ENCODE measurements around the gene DNAJC13. TPM values are rescaled to one million over a fixed set of nuclear protein-coding genes. Genes with fewer than 3 reads are reported as not detected.

The DNAJC13 gene
- total and polyA plus RNA-seq, 12 donors = 6.3 to 40.5 (median 30.8) TPM

DNA sequence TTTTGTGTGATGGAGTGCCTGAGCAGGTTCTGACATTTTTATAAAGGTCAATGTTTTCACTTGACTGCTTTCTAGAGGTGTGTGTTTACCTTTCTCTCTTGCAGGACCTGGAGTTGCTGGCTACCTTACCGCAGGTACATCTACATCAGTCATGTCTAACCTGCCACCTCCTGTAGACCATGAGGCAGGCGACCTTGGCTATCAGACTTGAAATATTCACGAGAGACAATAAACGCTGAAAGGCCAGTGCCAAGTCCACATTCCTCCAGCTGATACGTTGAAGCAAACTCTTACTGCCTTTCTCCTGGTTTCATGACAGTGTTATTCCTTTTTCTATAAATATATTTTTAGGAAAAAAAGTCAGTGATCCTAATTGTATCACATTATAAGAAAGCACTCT lies 120.8 kb downstream of the DNAJC13 start:
- WGBS, 2 donors = 55 to 59% methylated on average over 5 of the region's 5 CpGs
- DNase-seq = no peak
- no peak overlapping the region for H3K27ac ChIP-seq
- H3K4me3 ChIP-seq = no peak overlapping the region
- intact Hi-C loops (cut with DNase I) = loop anchor here in 2 of 10 donors (5.0 kb wide), 1 partner anchor 104 kb away; no protein-coding TSS in a partner anchor
- TF ChIP-seq, protein P1, sequence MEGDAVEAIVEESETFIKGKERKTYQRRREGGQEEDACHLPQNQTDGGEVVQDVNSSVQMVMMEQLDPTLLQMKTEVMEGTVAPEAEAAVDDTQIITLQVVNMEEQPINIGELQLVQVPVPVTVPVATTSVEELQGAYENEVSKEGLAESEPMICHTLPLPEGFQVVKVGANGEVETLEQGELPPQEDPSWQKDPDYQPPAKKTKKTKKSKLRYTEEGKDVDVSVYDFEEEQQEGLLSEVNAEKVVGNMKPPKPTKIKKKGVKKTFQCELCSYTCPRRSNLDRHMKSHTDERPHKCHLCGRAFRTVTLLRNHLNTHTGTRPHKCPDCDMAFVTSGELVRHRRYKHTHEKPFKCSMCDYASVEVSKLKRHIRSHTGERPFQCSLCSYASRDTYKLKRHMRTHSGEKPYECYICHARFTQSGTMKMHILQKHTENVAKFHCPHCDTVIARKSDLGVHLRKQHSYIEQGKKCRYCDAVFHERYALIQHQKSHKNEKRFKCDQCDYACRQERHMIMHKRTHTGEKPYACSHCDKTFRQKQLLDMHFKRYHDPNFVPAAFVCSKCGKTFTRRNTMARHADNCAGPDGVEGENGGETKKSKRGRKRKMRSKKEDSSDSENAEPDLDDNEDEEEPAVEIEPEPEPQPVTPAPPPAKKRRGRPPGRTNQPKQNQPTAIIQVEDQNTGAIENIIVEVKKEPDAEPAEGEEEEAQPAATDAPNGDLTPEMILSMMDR (IDR thresholded peaks at IDR 0.05) = no peak
- no peaks in the 10 kb centered on the region for H3K27me3 ChIP-seq
- H3K4me1 ChIP-seq = peaks cover 0 to 17% (median 0%) of the 10 kb centered on the region in 9 donors
- no peaks in the 10 kb centered on the region for H3K9me3 ChIP-seq
- ATAC-seq = no peak
- H3K36me3 ChIP-seq = peaks cover 0 to 90% (median 29%) of the 10 kb centered on the region in 9 donors

DNA sequence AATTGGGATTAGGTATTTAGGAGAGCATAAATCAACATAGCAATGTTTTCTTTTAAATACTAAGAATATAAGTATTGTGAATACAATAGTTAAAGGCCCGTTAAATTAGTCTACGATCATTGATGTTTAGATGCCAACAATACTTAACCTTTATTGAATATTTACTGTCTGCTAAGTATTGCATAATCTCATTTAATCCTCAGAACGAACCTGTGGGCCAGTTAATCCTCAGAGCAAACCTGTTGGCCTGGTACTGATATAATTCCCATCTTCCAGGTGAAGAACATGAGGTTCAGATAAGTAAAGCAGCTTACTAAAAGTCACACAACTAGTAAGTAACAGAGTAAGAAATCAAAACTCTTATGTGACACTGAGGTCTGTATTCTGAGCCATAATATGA lies 122.4 kb downstream of the DNAJC13 start:
- ATAC-seq (no peak), DNase-seq (no peak)
- Histone ChIP-seq H3K27me3 (no peaks in the 10 kb centered on the region), H3K4me3 (no peak overlapping the region), H3K4me1 (peaks cover 0 to 28% (median 0%) of the 10 kb centered on the region in 9 donors), H3K9me3 (no peaks in the 10 kb centered on the region), H3K36me3 (peaks cover 0 to 74% (median 29%) of the 10 kb centered on the region in 9 donors), H3K27ac (no peak overlapping the region)
- intact Hi-C loops (cut with DNase I) = loop anchor here in 2 of 10 donors (5.0 kb wide), 1 partner anchor 103 kb away; no protein-coding TSS in a partner anchor
- WGBS, 2 donors = 59 to 77% methylated on average over 3 of the region's 3 CpGs
- TF ChIP-seq, protein P1 (IDR thresholded peaks at IDR 0.05) = no peak

DNA sequence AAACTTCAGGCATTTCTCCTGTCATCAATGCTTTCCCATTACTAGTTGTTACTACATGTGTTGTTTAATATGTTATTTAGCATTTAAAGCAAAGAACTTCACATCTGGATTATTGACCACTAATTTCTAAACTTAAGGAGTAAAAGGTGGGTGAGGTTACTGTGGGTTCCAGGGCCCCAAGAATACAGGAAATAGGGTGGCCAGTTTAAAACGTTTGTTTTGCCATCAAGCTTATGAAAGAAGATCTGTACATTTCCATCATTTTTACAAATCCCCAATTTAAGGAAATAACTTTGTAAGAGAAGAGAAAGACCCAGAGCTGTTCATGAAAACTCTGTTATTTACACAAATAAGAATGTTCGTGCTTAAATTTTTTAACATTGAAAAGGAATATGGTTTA lies 125.3 kb downstream of the DNAJC13 start:
- peak overlapping the region in 1 of 10 donors; percentile 49 for H3K27ac ChIP-seq
- intact Hi-C loops (cut with DNase I) = no loop called here
- TF ChIP-seq, protein P1 (IDR thresholded peaks at IDR 0.05) = no peak

DNA sequence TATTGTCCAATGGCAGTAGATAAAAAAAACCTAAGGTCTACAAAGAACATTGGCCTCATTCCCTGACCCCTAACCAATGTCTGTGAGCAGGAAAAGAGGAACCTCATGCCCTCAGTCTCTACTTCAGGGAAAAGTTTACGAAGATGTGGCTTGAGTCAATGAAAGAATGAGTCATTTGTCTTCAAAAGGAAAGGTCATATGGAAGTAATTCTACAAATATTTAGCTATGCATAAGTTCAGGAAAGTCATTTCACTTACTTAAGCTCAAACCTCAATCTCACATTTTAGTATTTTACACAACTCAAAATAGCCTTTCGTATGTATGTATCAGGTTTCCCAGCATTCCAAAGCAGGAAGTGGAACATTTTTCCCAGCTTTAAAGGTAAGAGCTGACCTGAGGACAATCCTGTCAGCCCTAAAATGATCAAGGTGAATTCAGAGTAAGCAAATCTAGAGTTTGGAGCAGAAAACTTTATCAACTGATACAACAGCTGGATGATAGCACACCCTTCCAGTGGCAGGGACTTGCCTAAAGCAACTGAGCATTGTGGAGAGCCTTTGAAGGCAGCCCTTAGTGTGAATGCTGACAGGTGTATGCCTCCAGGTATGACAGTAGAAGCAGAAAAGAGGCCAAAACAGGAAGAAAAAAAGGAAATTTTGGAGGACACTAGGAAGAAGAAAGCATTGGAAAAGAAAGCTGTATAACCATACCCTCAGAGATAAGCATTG lies 125.9 kb downstream of the DNAJC13 start:
- no peak overlapping the region for H3K4me3 ChIP-seq
- no peaks in the 10 kb centered on the region for H3K9me3 ChIP-seq
- DNase-seq (no peak), ATAC-seq (peak in 3 of 8 donors; percentile 37 to 52 (median 50))
- WGBS, 2 donors = 77 to 86% methylated on average over 2 of the region's 2 CpGs
- H3K27ac ChIP-seq = peak overlapping the region in 1 of 10 donors; percentile 49
- TF ChIP-seq, protein P1 (IDR thresholded peaks at IDR 0.05) = no peak
- H3K27me3 ChIP-seq = no peaks in the 10 kb centered on the region
- intact Hi-C loops (cut with DNase I) = no loop called here
- H3K4me1 ChIP-seq = peaks cover 0 to 26% (median 0%) of the 10 kb centered on the region in 9 donors
- peaks cover 0 to 44% (median 28%) of the 10 kb centered on the region in 9 donors for H3K36me3 ChIP-seq

More for the DNA sequence above, 125.3 kb downstream of the DNAJC13 start:
- ATAC-seq (no peak), DNase-seq (no peak)
- H3K27me3 ChIP-seq = no peaks in the 10 kb centered on the region
- 61 to 67% methylated on average over 2 of the region's 2 CpGs for WGBS, 2 donors
- no peaks in the 10 kb centered on the region for H3K9me3 ChIP-seq
- peaks cover 0 to 50% (median 29%) of the 10 kb centered on the region in 9 donors for H3K36me3 ChIP-seq
- H3K4me3 ChIP-seq = no peak overlapping the region
- H3K4me1 ChIP-seq = peaks cover 0 to 26% (median 0%) of the 10 kb centered on the region in 9 donors

Measured in heart right ventricle (tissue), 16 donors.